Ascending aorta (tissue), 2 donors: Measurements from ENCODE around the gene TNKS2. TPM values are rescaled to one million over a fixed set of nuclear protein-coding genes. Genes with fewer than 3 reads are reported as not detected.

Experiments
- DNase-seq, 2 donors: peaks; one replicate each; pipeline ENCODE4 v3.0.0-alpha.2; 2019; ENCODE audit warnings: low spot score in 2 of 2
- H3K27ac ChIP-seq, 2 donors: fragments of 200-600 bp; sonication (generic); one replicate each; pipeline ENCODE4 v1.5.1; 2016 to 2017; ENCODE audit warnings: mild to moderate bottlenecking in 1 of 2
- H3K27me3 ChIP-seq: fragments of 200-600 bp; sonication (generic); one replicate; pipeline ENCODE4 v1.5.1; 2017
- H3K36me3 ChIP-seq, 2 donors: fragments of 200-600 bp; sonication (generic); one replicate each; pipeline ENCODE4 v1.5.1; 2016
- H3K4me1 ChIP-seq, 2 donors: fragments of 200-600 bp; sonication (generic); one replicate each; pipeline ENCODE4 v1.5.1; 2016 to 2017; ENCODE audit warnings: mild to moderate bottlenecking in 1 of 2
- H3K4me3 ChIP-seq, 2 donors: fragments of 200-600 bp; sonication (generic); one replicate each; pipeline ENCODE4 v1.5.1; 2016 to 2017; ENCODE audit warnings: mild to moderate bottlenecking in 1 of 2
- H3K9me3 ChIP-seq, 2 donors: fragments of 200-600 bp; sonication (generic); one replicate each; pipeline ENCODE4 v1.5.1; 2016
- intact Hi-C: fragments of 100-400 bp; cut with DNase I; formaldehyde crosslinking; loops from one replicate; pipeline ENCODE4 v1.15.1; 2023
- total RNA-seq: library from RNA; depleted of rRNA; stranded (reverse); fragments of >200 nt; gene quantifications from one replicate; pipeline ENCODE4 v1.1.0, GENCODE V29; 2016
- TF ChIP-seq, protein P1 (sequence below), 3 experiments: fragments of 200-600 bp in 2 of 3; fragments of 450-650 bp in 1 of 3; sonication (generic) in 2 of 3; IDR thresholded peaks; one replicate each; pipeline ENCODE4 v1.5.1; 2016 to 2019; ENCODE audit warnings: antibody characterized with exemption in 3 of 3, mild to moderate bottlenecking in 1 of 3, moderate library complexity in 1 of 3

Gene TNKS2
- total RNA-seq, 1 donor from 2014 or later, result 26.4 TPM

DNA sequence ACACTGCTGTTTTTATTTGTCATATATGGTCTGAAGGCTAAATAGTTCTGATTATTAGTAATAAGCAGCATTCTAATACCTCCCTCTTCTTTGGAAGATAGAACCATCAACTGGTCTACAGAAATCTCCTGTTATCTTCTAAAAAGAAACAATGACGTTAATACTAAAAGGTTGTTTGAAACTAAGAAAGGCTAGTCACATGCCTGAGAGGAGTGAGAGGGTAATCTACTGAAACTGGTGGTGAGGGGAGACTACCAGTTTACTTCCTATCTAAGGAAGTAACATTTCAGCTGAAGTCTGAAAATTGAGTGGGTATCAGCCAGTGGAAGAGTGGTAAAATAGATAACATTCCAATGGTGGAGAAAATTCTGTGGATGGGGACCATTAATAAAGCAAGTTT, 62.7 kb downstream of the TNKS2 start:
- no peak overlapping the region for H3K27ac ChIP-seq
- no peaks in the 10 kb centered on the region for H3K9me3 ChIP-seq
- intact Hi-C loops, result no loop called here
- TF ChIP-seq, protein P1, sequence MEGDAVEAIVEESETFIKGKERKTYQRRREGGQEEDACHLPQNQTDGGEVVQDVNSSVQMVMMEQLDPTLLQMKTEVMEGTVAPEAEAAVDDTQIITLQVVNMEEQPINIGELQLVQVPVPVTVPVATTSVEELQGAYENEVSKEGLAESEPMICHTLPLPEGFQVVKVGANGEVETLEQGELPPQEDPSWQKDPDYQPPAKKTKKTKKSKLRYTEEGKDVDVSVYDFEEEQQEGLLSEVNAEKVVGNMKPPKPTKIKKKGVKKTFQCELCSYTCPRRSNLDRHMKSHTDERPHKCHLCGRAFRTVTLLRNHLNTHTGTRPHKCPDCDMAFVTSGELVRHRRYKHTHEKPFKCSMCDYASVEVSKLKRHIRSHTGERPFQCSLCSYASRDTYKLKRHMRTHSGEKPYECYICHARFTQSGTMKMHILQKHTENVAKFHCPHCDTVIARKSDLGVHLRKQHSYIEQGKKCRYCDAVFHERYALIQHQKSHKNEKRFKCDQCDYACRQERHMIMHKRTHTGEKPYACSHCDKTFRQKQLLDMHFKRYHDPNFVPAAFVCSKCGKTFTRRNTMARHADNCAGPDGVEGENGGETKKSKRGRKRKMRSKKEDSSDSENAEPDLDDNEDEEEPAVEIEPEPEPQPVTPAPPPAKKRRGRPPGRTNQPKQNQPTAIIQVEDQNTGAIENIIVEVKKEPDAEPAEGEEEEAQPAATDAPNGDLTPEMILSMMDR (IDR thresholded peaks at IDR 0.05), result no peak
- H3K4me3 ChIP-seq, result no peak overlapping the region
- H3K4me1 ChIP-seq, result no peaks in the 10 kb centered on the region
- H3K36me3 ChIP-seq, result peaks cover 49 to 67% of the 10 kb centered on the region in 2 donors
- H3K27me3 ChIP-seq, result no peaks in the 10 kb centered on the region
- DNase-seq, result no peak

DNA sequence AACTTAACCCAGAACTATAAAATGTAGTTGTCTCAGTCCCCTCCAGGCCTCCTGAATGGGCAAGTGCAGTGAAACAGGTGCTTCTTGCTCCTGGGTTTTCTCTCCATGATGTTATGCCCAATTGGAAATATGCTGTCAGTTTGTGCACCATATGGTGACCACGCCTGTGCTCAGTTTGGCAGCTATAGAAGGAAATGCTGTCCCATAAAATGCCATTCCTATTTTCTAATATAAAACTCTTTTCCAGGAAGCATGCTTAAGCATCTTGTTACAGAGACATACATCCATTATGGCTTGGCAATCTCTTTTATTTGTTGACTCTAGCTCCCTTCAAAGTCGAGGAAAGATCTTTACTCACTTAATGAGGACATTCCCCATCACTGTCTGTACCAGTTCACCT, 65.9 kb downstream of the TNKS2 start:
- DNase-seq, result no peak
- H3K9me3 ChIP-seq, result no peaks in the 10 kb centered on the region
- H3K27me3 ChIP-seq, result no peaks in the 10 kb centered on the region
- H3K36me3 ChIP-seq, result peaks cover 23 to 48% of the 10 kb centered on the region in 2 donors
- no peaks in the 10 kb centered on the region for H3K4me1 ChIP-seq
- no peak overlapping the region for H3K4me3 ChIP-seq
- no peak overlapping the region for H3K27ac ChIP-seq
- TF ChIP-seq, protein P1 (IDR thresholded peaks at IDR 0.05), result no peak
- intact Hi-C loops, result no loop called here

DNA sequence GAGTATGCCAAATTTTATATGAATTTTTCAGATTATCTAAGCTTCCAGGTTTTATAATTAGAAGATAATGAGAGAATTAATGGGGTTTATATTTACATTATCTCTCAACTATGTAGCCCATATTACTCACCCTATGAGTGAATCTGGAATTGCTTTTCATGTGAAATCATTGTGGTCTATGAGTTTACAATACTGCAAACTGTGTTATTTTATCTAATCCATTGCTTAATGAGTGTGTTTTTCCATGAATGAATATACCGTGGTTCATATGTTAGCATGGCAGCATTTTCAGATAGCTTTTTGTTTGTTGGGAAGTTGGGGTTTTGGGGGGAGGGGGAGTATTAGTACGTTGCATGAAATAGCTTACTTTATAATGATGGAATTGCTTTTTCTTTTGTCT, 66.5 kb downstream of the TNKS2 start:
- Histone ChIP-seq H3K27me3 (no peaks in the 10 kb centered on the region), H3K36me3 (peaks cover 16 to 41% of the 10 kb centered on the region in 2 donors), H3K27ac (no peak overlapping the region), H3K4me1 (no peaks in the 10 kb centered on the region), H3K4me3 (no peak overlapping the region), H3K9me3 (no peaks in the 10 kb centered on the region)
- intact Hi-C loops, result no loop called here
- no peak for DNase-seq
- TF ChIP-seq, protein P1 (IDR thresholded peaks at IDR 0.05), result no peak

DNA sequence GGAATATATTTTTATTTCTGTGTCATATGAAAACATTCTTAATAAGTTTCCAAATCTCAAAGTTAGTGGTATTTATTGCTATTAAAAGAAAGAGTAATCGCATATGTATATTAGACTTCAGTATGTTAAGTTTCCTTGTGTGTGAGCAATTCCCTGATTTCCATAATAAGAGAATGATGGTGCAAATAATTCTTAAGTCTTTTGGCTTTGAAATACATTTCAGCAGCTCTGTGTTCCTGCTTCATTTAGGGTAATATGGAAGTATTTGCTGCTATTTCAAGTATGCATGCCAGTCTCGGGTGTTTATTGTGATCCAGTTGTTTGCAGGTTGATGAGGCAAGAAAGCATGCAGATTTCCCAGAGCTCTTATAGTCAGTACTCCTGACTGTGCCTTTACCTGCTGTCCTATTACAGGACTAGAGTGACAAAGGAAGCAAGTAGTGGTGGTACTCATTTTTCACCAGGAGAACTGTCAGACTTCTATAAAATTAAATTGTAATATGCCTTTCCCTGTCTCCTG, 67.4 kb downstream of the TNKS2 start:
- DNase-seq, result no peak

DNA sequence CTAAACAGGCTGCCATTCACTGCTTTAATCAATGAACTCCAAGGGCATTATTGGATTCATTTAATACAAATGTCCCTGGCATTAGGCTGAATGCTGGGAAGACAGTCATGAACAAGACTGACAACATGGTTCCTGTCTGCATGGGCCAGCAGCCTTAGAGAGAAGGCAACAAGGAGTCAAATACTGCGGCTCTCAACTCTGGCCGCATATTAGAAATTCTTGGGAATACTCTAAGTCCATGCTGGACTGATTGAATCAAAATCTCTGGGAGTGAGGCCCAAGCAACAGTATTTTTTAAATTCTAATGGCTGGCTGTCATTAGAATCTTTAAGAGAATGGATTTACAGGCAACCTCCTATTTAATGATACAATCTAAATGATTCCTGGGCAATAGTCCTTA, 76.9 kb downstream of the TNKS2 start:
- H3K27me3 ChIP-seq, result no peaks in the 10 kb centered on the region
- H3K4me3 ChIP-seq, result no peak overlapping the region
- no peaks in the 10 kb centered on the region for H3K9me3 ChIP-seq
- H3K27ac ChIP-seq, result no peak overlapping the region
- no peaks in the 10 kb centered on the region for H3K36me3 ChIP-seq
- intact Hi-C loops, result no loop called here
- no peaks in the 10 kb centered on the region for H3K4me1 ChIP-seq
- TF ChIP-seq, protein P1 (IDR thresholded peaks at IDR 0.05), result no peak
- DNase-seq, result no peak

More for the DNA sequence above, 67.4 kb downstream of the TNKS2 start:
- intact Hi-C loops, result no loop called here
- Histone ChIP-seq H3K27ac (no peak overlapping the region), H3K4me1 (no peaks in the 10 kb centered on the region), H3K9me3 (no peaks in the 10 kb centered on the region), H3K36me3 (peaks cover 8 to 35% of the 10 kb centered on the region in 2 donors), H3K27me3 (no peaks in the 10 kb centered on the region), H3K4me3 (no peak overlapping the region)
- TF ChIP-seq, protein P1 (IDR thresholded peaks at IDR 0.05), result no peak

DNA sequence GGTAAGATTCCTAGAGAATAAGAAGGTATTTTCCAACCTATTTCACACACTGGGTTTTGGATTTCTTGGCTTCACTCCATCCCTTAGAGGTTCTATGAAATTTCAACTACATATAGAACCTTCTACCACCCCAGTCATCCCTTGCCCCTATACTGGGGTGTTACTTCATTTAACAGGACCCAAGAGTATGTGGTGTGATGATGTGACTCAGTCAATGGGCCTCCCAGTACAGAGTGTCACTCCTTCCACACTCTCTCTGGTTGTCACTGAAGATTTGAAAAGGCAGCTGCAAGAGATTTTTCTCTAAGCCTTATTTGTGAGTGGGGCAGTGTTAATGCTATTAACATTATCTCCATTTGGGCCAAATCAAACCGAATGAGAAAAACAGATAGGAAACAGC, 77.6 kb downstream of the TNKS2 start:
- no peaks in the 10 kb centered on the region for H3K27me3 ChIP-seq
- no peaks in the 10 kb centered on the region for H3K36me3 ChIP-seq
- no peak overlapping the region for H3K27ac ChIP-seq
- peaks cover 0 to 2% of the 10 kb centered on the region in 2 donors for H3K4me1 ChIP-seq
- TF ChIP-seq, protein P1 (IDR thresholded peaks at IDR 0.05), result no peak
- no peak overlapping the region for H3K4me3 ChIP-seq
- no peaks in the 10 kb centered on the region for H3K9me3 ChIP-seq
- intact Hi-C loops, result no loop called here
- no peak for DNase-seq
